Measurements from ENCODE around the gene NOP10. TPM values are rescaled to one million over a fixed set of nuclear protein-coding genes. Genes with fewer than 3 reads are reported as not detected.
A peak's percentile ranks its signal among the peaks of the same experiment; 100 is the strongest.

NOP10 gene
- total RNA-seq, 1 donor, result 285 TPM

DNA sequence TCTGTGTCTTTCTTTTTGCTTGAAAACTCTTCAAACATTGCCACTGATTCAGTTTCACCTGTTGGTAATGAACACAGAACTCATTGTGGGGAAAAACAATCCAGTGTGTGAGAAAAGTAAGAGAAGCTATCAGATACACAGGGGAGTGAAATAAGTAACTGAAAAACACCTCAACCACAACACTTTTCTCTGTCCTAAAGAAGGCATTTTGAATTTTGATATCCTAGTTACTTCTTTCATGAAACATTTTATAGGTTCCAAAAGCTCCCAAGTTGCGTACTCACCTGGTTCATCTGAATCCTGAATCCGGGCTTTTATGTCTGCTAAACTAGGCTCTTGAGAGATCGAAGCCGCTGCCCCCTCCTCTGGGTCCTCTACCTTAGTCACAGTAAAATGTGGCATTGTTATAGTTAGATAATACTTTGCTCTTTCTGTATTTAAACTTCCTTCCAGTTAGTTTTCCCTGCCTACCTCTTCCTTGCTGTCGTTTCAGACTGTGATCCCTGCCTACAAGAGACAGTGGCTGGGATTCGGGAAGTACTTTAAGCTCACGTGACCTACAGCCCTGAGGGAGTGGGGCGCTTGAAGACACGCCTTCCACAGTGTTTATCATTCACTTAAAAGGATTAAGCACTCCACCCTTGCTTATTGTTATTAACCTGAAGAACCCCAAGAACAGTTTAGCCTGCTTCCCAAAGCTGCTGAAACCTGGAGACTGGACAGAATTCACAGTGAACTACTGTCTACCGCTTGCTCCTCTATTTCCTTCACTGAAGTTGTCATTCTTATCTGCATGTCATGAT, 24.5 kb downstream of the NOP10 start:
- peak overlapping the region; percentile 70 for H3K4me3 ChIP-seq (ENCODE audit: low read depth, low read length)
- TF ChIP-seq, protein P1, sequence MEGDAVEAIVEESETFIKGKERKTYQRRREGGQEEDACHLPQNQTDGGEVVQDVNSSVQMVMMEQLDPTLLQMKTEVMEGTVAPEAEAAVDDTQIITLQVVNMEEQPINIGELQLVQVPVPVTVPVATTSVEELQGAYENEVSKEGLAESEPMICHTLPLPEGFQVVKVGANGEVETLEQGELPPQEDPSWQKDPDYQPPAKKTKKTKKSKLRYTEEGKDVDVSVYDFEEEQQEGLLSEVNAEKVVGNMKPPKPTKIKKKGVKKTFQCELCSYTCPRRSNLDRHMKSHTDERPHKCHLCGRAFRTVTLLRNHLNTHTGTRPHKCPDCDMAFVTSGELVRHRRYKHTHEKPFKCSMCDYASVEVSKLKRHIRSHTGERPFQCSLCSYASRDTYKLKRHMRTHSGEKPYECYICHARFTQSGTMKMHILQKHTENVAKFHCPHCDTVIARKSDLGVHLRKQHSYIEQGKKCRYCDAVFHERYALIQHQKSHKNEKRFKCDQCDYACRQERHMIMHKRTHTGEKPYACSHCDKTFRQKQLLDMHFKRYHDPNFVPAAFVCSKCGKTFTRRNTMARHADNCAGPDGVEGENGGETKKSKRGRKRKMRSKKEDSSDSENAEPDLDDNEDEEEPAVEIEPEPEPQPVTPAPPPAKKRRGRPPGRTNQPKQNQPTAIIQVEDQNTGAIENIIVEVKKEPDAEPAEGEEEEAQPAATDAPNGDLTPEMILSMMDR (IDR thresholded peaks at IDR 0.05; ENCODE audit: insufficient read depth, low read length), result no peak
- DNase-seq (ENCODE audit: low read depth), result peak; percentile 77

DNA sequence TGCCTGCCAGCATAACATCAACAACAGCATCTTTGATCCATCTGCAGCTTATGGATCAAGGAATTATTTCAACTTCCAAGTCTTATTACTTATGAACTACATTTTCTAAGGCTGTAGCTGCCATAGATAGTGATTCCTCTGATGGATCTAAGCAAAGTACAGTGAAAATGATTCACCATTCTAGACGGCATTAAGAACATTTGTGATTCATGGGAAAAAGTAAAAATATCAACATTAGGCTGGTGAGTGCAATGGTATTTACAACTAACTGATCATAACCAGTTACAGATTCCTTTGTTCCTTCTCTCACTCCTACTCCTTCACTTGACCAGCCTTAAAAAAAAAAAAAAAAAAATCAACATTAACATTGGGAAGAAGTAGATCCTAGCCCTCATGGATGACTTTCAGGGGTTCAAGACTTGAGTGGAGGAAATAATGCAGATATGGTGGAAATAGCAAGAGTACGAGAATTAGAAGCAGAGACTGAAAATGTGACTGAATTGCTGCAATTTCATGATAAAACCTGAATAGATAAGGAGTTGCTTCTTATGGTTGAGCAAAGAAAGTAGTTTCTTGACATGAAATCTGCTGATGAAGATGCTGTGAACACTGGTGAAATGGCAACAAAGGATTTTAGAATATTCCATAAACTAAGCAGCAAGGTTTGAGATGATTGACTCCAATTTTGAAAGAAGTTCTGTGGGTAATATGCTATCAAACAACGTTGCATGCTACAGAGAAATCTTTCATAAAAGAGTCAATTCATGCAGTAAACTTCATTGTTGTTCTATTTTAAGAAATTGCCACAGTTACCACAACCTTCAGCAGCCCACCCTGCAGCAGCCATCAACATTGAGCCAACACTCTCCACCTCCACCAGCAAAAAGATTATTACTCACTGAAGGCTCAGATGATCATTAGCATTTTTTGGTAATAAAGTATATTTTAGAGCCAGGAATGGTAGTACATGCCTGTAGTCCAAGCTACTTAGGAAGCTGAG, 28.1 kb downstream of the NOP10 start:
- TF ChIP-seq, protein P1 (IDR thresholded peaks at IDR 0.05; ENCODE audit: insufficient read depth, low read length), result no peak
- no peak for DNase-seq (ENCODE audit: low read depth)
- H3K4me3 ChIP-seq (ENCODE audit: low read depth, low read length), result no peak overlapping the region

DNA sequence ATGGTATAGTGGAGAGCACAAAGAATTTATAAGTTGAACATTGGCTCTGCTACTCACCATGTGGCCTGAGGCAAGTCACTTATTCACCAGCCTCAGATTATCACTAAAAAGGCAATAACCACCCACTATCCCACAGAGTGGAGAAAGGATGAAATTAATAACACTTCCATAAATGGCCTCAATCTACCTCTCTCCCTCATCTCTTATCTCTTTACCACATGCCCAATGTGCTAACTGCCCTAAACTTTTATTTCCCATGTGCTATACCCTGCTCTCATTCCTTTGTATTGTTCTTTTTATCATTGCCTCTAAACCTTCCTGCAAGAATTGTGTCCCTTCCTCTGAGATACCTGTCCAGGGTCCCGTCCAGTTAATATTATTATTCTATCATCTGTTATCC, 31.4 kb downstream of the NOP10 start:
- H3K4me3 ChIP-seq (ENCODE audit: low read depth, low read length), result no peak overlapping the region
- DNase-seq (ENCODE audit: low read depth), result no peak
- TF ChIP-seq, protein P1 (IDR thresholded peaks at IDR 0.05; ENCODE audit: insufficient read depth, low read length), result no peak

DNA sequence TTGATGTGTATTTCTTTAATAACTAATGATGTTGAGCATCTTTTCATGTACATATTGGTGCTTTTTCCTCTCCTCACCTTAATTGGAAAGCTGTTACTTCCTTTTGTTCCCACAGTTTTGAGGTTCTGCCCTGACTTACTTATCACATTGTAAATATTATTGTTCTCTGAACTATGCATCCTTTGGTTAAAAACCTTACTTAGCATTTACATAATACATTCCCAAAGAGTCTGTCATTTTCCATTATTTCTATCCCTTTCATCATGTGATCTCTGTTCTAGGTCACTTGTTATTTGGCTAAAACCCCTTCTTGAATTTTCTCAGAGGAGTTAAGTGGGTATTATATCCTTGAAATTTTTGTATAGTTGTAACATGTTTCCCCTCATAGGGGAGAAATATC, 38.3 kb downstream of the NOP10 start:
- no peak overlapping the region for H3K4me3 ChIP-seq (ENCODE audit: low read depth, low read length)
- DNase-seq (ENCODE audit: low read depth), result peak; percentile 83
- TF ChIP-seq, protein P1 (IDR thresholded peaks at IDR 0.05; ENCODE audit: insufficient read depth, low read length), result no peak

DNA sequence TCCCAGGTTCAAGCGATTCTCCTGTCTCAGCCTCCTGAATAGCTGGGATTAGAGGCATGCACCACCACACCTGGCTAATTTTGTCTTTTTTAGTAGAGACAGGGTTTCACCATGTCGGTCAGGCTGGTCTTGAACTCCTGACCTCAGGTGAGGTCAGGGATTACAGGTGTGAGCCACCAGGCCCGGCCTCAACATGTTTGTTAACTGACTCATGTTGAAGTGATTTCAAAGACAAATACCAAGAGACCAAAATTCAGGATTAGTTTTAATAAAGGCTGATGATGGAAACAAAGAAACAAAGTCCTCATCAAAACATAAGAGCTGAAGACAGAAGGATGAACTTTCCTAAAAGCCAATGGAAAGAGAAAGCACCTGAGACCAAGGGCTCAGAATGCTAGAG, 41.9 kb downstream of the NOP10 start:
- TF ChIP-seq, protein P1 (IDR thresholded peaks at IDR 0.05; ENCODE audit: insufficient read depth, low read length), result no peak
- DNase-seq (ENCODE audit: low read depth), result no peak
- H3K4me3 ChIP-seq (ENCODE audit: low read depth, low read length), result no peak overlapping the region

DNA sequence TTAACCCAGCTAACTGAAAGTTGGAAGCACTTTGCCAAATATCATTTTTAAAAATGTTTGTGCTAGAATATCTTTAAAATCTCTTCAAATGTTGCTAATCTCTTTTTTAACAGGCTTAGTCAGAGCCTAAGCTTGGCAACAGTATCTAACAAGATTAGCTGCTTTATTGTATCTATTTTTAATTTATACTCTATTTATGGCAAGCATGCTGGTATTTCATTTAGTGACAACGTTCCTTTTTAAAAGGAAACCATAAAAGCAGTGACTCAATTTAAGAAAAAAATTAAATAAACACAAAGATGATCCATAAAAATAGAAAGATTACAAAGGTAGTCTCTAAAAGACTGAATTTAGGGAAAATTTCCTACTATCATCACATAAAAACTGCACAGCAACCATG, 45.9 kb downstream of the NOP10 start:
- TF ChIP-seq, protein P1 (IDR thresholded peaks at IDR 0.05; ENCODE audit: insufficient read depth, low read length), result no peak
- H3K4me3 ChIP-seq (ENCODE audit: low read depth, low read length), result no peak overlapping the region
- DNase-seq (ENCODE audit: low read depth), result peak; percentile 58

All from fibroblast of the aortic adventitia (primary cell).